ENCODE data around the gene EAF1.
"Not testable (repeated sequence)": the region's sequence is repeated elsewhere in the genome, so short reads cannot be mapped to it uniquely, and the experiment has no call there.

The EAF1 gene

DNA sequence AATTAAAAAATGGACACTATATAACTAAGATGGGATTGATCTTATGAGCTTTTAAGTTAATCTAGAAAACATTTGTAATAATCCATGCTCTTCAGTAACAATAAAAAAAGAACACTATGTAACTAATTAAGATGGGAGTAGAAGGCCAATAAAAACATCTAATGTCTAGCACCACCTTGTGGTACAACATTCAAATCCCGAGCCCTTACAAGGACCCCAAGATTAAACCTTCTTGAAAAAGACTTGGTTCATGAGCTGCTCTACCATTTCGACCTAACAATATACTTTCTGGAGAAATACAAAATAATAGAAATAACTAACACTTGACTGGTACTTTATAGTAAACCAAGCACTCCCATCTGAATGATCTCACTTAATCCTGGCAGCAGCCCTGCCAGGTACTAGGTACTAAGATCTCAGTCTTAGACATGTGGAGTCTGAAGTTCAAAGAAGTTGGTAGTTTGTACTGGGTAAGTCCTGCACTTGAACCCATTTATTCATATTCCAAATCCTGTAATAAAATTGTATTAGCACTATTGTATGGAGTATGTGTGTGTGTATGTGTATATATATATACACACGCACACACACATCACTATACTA lies 21.8 kb upstream of the EAF1 start:
- peak in 1 of 2 donors; percentile 7 for DNase-seq (ENCODE audit: low read depth in 1 of 2, low spot score in 1 of 2)

DNA sequence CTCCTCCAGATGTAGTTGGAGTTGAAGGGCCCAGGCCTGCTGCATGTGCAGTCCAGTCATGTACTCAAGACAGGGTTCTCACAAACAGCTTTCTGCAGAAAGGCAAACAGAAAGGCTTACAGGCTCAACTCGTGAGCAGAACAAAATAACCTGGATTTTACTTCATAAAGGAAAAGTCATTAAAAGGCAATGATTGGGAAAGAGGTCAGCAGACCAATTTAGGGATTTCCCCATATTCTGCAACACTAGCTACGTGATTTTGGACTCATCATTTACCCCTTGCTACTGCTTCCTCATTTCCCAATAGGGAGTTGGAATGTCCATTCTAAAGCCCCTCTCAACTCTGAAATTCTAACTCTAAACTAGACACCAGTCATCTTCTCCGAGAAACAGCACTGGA lies 18.2 kb upstream of the EAF1 start:
- DNase-seq (ENCODE audit: low read depth in 1 of 2, low spot score in 1 of 2), result no peak

DNA sequence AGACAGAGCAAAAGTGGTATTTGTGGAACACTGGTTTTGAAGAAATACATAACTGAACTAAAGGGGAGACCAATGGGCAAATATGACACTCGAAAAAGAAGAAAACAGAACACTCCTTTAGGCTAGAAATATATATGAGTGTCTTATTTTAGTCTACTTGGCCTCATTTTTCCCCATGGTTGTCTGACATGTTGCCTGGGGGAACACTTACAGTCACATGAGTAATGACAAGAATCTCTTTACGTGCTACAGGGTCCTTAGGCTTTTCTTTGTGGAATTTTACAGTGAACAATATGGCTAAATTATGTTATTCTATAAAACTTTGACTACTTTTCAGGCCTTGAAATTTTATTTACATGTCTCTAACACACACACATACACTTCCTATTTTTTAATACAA lies 17.6 kb upstream of the EAF1 start:
- no peak for DNase-seq (ENCODE audit: low read depth in 1 of 2, low spot score in 1 of 2)

DNA sequence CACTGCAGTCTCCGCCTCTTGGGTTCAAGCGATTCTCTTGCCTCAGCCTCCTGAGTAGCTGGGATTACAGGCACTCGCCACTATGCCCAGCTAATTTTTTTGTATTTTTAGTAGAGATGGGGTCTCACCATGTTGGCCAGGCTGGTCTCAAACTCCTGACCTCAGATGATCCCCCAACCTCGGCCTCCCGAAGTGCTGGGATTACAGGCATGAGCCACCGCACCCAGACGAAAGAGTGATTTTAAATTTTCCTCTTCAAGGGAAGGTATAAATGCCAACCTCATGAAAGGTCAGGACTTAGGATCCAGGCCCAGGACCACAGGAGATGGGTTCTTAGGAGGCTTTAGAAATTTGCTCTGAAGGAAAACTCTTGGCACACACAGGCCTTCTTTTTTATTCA lies 16.4 kb upstream of the EAF1 start:
- DNase-seq (ENCODE audit: low read depth in 1 of 2, low spot score in 1 of 2), result not testable (repeated sequence)

DNA sequence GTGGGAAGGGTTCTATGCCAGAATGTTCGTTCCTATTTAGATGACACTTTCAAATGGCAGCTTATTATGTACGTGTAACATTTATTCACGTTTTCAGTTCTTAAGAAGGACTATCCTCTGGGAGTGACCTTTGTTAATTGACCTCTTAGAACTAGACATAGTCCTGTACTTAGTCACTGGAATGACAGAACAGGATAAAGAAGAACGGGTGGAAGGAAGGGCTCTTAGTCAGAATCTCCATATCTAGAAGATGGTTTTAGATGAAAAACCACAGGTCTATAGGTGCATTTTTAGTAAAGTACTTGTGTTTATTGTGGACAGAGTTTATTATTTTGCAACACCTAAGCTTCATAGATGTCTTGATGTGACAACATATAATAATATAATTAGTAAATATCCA lies 6.5 kb upstream of the EAF1 start:
- DNase-seq (ENCODE audit: low read depth in 1 of 2, low spot score in 1 of 2), result no peak

DNA sequence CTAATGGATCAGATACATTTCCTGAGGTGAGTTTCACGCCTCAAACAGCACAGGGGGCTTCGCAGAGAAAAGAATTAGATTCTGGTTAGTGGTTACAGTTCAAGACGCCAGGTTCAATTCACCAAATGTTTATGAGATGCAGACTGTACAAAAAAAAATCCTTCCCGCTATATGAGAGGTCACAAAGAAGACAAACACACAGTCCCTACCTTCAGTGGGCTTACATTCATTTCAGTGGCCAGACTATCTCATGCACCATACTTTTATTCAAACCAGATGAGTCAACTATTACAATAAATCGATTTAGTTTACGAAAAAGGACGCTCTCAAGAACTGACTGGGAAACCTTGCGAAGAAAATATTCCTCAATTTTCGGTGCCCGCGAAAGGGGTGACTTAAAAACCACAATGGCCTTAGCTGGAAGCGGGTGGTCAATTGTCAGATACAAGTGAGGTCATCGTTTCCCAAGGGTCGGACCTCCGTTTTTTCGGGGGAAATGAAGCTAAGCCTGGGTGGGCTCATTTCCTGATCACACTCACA lies 749 bp upstream of the EAF1 start:
- DNase-seq (ENCODE audit: low read depth in 1 of 2, low spot score in 1 of 2), result no peak

DNA sequence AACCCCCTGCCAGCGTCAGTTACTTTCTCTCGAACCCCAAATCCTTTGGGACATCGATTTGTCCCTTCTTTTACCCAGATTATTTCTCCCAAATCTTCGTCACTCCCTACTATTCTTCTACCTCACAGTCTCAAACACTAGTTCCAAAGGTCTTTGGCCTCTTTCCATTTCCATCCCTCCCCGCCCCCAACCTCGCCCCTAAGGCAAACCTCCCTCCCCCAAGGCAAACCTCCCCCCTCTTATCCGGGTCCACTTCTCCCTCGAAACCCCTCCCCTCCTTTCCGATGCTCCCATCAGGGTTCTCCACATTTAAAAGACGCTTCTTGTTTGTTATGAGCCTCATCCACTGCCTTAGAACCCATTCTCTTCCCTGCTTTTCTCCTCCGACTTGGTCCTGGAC lies 583 bp downstream of the EAF1 start:
- no peak for DNase-seq (ENCODE audit: low read depth in 1 of 2, low spot score in 1 of 2)

DNA sequence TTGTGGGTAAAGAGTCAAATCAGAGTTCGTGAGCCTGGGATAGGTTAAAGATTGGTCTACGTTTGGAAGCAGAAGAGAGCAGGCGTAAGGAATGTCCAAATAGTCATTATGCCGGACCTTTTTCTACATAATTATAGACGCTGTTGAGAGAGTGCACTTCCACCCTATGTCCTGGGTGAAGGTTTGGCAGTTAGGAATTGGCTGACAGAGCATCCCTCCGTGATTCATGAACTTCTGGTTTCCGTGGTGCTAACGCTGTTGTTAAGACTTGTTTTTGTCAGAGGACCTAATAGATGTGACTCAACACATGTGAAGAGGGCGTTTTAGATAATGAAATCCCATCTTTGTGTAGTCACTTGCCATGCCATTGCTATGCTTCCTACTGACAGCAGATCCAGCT lies 1.1 kb downstream of the EAF1 start:
- DNase-seq (ENCODE audit: low read depth in 1 of 2, low spot score in 1 of 2), result peak in 1 of 2 donors; percentile 27

DNA sequence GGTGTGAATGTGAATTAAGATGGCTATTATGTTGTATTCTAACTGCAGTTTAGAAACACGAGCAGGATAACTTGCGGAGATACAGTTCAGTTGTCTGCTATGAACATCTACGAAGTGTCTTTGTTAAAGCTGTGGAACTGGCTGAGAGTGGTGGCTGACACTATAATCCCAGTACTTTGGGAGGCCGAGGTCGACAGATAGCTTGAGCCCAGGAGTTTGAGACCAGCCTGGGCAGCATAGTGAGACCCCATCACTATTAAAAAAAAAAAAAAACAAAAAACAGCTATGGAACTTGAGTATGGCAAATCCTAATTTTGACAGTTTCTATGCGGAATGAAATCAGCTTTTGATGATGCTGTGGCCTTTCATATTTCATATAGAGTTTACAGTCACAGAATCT lies 1.7 kb downstream of the EAF1 start:
- no peak for DNase-seq (ENCODE audit: low read depth in 1 of 2, low spot score in 1 of 2)

DNA sequence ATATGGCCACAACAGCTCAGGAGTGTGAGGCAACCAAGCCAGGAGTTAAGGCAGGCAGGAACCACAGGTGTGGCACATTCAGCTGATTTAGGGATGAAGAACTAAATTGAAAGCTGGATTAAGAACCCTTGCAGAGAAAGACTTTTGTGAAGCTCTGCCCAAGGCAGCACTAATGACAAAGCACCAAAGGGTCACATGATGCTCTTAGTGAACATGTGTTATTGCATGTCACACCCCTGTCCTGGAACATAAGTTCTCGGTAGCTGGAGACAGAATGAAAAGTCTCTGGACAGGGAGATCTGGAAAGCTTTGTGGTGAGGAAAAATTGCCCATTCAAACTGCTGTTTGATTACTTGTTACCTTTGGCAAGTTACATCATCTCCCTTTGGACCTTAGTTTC lies 3.2 kb downstream of the EAF1 start:
- no peak for DNase-seq (ENCODE audit: low read depth in 1 of 2, low spot score in 1 of 2)

DNA sequence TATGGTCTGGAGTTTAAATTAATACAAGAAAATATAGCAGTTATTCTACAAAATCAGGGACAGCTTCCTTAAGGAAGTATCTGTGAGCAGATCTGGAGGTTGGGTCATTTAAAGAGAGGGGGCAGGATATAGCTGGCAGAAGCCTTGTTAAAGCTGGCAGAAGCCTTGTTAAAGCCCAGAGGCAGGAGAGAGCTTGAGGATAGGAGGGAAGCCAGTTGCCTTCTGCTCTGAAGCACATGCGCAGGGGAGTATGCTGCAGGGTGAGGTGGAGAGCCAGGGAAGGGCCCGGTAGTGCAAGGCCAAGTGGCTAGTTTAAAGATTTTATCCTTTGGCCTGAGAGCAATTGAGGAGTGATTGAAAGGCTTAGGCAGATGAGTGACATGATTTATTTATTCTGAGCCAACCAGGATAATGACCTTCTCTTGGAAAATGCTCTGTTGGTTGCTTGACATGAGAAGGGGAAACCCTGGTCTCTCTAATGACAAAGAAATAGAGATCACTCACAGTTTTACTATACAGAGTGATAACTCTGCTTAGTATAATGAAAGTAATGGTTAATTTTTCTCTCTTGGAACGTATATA lies 3.9 kb downstream of the EAF1 start:
- no peak for DNase-seq (ENCODE audit: low read depth in 1 of 2, low spot score in 1 of 2)

DNA sequence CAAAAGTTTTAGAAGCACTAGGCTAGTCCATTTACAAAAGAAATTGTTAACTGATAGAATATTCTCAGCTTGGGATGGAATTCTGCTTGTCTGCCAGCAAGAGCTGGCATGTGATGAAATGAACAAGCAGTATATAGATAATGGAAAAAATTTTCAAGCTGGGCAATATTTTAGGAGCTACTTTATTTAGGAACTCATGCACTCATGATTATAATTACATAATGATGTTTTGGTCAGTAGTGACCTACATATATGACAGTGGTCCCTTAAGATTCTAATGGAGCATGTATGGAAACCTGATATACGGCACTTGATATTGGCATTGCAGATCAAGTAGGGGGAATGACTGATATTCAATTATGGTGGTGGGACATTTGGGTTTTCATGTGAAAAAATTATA lies 6.1 kb downstream of the EAF1 start:
- no peak for DNase-seq (ENCODE audit: low read depth in 1 of 2, low spot score in 1 of 2)

DNA sequence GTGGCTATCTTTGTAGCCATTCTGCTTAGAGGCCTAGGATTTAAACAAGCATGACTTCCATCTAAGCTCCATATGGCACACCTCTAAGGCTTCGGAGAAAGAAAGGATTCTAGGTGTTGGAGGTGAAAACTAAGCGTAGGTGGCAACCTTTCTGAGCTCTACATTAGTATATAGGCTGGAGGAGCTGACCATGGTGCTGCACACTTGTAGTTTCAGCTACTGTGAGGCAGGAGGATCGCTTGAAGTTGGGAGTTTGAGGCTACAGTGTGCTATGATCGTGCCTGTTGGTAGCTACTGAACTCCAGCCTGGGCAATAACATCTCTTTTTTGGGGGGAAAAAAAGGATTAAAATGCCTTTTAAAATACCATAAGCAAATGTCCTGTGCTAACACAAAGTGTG lies 7.4 kb downstream of the EAF1 start:
- DNase-seq (ENCODE audit: low read depth in 1 of 2, low spot score in 1 of 2), result no peak

DNA sequence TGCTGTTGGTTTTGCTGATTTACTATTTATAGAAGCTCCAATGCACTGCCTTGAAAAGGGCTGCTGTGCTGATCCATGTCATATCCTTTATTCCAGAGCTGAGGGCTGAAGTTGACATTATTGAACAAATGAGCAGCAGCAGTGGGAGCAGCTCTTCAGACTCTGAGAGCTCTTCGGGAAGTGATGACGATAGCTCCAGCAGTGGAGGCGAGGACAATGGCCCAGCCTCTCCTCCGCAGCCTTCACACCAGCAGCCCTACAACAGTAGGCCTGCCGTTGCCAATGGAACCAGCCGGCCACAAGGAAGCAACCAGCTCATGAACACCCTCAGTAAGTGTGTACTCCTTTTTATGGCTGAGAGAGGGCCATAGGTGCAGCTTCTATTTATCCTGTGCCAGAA lies 8.8 kb downstream of the EAF1 start:
- no peak for DNase-seq (ENCODE audit: low read depth in 1 of 2, low spot score in 1 of 2)

DNA sequence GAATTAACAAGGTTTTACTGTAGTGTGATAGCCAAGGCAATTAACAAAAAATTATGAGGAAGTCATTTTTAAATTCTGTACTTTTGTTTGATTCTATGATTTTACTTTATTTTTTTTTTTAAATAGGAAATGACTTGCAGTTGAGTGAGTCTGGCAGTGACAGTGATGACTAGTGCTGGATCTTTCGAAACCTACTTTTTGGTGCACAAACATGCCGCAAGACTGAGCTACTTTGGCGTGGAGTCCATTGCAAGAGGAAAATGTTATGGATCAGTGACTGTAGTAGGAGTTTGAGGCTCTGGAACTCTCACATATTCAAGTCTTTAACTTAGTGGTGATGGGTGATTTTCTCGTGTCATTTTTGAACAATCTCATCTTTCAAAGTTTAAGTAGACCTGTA lies 11.6 kb downstream of the EAF1 start:
- no peak for DNase-seq (ENCODE audit: low read depth in 1 of 2, low spot score in 1 of 2)

DNA sequence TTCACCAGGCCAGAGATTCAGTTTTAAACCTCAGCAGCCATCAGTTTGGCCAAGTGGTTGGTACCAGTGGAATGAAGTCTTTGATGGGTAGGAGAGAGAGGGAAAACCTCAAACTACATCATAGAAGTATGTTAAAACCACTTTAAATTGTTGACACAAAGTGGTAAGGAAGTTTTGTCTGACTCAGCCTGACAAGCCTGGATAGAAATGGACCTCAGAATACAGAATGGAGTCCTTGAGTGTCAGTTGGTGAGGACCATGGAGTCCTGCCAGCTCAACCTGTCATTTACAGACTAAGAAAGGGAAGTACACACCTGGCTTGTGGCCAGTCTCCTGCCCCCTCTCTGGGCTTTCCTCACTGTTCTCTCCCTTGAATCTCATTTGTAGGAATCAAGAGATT lies 12.1 kb downstream of the EAF1 start:
- DNase-seq (ENCODE audit: low read depth in 1 of 2, low spot score in 1 of 2), result no peak

DNA sequence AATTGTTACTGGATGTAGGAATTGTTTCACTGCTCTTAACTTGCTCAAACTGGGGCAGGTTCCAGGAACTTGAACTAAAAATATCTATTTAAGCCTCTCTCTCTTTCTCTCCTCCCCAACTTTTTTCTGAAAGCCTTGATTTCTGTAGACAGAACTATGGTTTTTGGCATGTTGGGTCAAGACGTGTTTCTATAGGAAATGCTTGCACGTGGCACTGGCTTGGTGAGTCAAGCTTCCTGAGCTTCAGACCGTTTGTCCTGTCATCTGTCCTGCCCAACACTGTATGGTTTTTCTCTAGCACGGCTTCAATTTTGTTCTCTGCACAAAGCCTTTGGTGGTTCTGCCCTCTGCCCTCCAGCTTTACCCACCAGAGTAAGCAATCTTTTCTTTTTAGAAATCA lies 13.5 kb downstream of the EAF1 start:
- no peak for DNase-seq (ENCODE audit: low read depth in 1 of 2, low spot score in 1 of 2)

DNA sequence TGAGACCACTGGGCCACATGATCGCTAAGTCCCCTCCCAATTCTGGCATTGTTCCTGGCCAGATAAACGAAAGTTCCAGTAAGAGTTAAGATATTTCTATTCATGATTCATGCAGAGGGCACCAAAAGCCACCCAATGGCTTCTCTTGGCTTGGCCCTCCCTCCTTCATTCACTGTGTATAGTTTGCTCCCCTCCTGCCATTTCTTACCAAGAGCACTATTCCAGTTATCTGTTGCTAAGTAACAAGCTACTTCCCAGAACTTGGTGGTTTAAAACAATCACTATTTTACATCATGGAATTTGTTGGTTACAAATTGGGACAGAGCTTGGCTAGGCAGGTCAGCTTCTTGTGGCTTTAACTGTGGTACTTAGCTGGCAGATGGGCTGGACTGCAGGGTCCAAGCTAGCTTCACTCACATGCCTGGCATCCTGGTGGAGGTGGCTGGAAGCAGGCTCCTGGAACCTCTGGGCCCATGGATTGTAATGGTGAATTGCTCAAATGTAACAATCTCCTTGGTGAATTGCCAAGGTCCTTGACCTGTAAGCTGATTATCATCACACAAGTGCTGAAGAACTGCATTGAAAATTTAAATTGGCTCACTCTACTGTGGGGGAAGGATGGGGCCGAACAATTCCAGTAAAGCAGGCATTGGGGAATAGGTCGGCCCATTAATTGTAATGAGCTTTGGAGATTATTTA lies 16.6 kb downstream of the EAF1 start:
- DNase-seq (ENCODE audit: low read depth in 1 of 2, low spot score in 1 of 2), result no peak

DNA sequence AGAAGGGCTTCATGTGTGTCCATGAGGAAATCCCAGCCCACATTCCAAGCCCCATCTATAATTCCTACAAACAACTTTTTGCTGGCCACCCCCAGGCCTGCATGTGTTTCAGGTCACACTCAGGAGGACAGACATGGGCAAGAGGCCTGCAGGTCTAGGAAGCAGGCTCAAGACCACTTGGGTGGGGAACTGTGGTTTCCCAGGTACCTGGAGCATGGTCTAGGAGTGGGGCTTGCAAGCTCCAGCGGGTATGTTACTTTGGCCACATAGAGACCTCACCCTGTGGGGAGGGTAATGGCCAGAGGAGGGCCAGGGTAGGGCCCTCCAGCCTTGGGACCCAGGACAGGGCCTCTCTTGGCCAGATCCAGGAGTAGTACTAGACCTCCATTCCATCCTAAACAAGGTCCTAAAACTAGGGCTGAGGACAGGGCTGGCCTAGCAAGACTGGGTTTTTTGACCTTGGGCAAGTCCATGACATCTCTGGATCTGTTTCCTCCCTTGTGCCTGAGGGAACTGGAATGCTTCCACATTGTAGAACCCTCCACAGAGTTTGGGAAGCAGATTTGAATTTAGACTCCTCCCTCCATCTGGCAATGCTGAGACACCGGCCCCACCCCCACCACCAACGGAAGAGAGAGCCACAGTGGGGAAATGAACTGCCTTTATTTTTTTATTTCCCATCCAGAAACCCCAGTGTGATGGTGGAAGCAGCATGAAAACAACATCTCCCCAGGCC lies 22.3 kb downstream of the EAF1 start:
- DNase-seq (ENCODE audit: low read depth in 1 of 2, low spot score in 1 of 2), result no peak

DNA sequence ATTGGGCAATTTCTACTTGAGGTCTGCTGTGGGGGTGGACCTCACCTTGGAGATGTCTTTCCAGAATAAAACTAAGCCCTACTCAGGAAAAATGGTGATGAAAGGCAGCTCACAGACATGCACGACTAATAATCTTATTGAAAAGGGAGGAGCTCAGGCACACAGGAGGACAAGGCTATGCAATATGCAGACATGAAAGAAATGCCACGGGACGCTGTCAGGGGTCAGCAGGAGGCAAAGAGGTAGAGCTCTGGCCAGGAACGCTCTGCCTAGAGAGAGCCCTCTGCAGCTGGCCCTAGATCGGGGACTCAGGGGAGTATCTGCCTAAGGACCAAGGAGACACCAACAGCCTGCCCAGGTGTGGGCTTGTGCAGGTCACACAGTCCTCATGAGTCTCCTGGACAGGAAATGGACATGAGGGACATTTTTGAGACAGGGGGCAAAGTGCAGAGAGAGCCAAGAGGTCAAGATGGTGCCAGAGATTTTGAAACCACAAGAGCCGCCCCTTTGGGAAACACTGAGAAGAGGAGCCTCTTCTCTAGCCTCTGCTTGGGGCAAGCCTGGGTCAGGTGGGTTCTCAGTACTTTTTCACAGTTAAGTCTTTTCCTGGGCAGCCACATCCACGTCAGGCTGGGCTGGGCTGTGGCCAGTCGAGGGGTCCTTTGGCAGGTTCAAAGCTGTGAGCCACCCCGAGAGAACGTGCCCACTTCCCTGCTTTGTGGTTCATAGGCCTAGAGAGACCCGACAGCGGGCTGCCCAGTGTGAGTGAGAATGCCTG lies 23.2 kb downstream of the EAF1 start:
- DNase-seq (ENCODE audit: low read depth in 1 of 2, low spot score in 1 of 2), result no peak

Measured in activated CD4-positive, alpha-beta T cell treated with anti-CD3 and anti-CD28 coated beads, Interleukin-2, amount 50 U/mL, for 24 hours (primary cell).